Measurements from ENCODE around the gene NECTIN1.

NECTIN1 gene

GRCh38 chr11:119728651-119729580, at the start of gene NECTIN1:
Gene NECTIN1, minus strand, starts transcription at chr11:119729200. Its CDS starts 647 bp downstream, at chr11:119728553.
- DNase-seq, result peak; percentile 94

GRCh38 chr11:119778391-119779194, 49.6 kb upstream of the NECTIN1 start:
- no peak for DNase-seq

- no peak for DNase-seq
Measured at GRCh38 chr11:119777940-119778339, 48.9 kb upstream of the NECTIN1 start.

GRCh38 chr11:119776651-119777050, 47.7 kb upstream of the NECTIN1 start:
- DNase-seq, result no peak

- no peak for DNase-seq
Measured at GRCh38 chr11:119776031-119776636, 47.1 kb upstream of the NECTIN1 start.

GRCh38 chr11:119774172-119774763, 45.3 kb upstream of the NECTIN1 start:
- DNase-seq, result no peak

- DNase-seq, result no peak
Measured at GRCh38 chr11:119772641-119773415, 43.8 kb upstream of the NECTIN1 start.

GRCh38 chr11:119772076-119772475, 43.1 kb upstream of the NECTIN1 start:
- DNase-seq, result no peak

- DNase-seq, result no peak
Measured at GRCh38 chr11:119771172-119771770, 42.3 kb upstream of the NECTIN1 start.

GRCh38 chr11:119765628-119766027, 36.6 kb upstream of the NECTIN1 start:
- DNase-seq, result no peak

GRCh38 chr11:119764108-119764868, 35.3 kb upstream of the NECTIN1 start:
- no peak for DNase-seq

- DNase-seq, result no peak
Measured at GRCh38 chr11:119763071-119763728, 34.2 kb upstream of the NECTIN1 start.

GRCh38 chr11:119759747-119760412, 30.9 kb upstream of the NECTIN1 start:
- DNase-seq, result peak; percentile 16

GRCh38 chr11:119759324-119759723, 30.3 kb upstream of the NECTIN1 start:
- no peak for DNase-seq

GRCh38 chr11:119758291-119758690, 29.3 kb upstream of the NECTIN1 start:
- peak; percentile 2 for DNase-seq

- peak; percentile 17 for DNase-seq
Measured at GRCh38 chr11:119757378-119757777, 28.4 kb upstream of the NECTIN1 start.

GRCh38 chr11:119756169-119756865, 27.3 kb upstream of the NECTIN1 start:
- DNase-seq, result peak; percentile 44

- DNase-seq, result peak; percentile 43
Measured at GRCh38 chr11:119755356-119756071, 26.5 kb upstream of the NECTIN1 start.

All from activated effector memory CD4-positive, alpha-beta T cell treated with anti-CD3 and anti-CD28 coated beads, Interleukin-2, amount 50 U/mL, for 16 hours (primary cell).